Measurements from ENCODE around the gene ZFP36L2. TPM values are rescaled to one million over a fixed set of nuclear protein-coding genes. Genes with fewer than 3 reads are reported as not detected.
A peak's percentile ranks its signal among the peaks of the same experiment; 100 is the strongest.

The ZFP36L2 gene
- polyA plus RNA-seq, 2 of the 4 experiments (the other 2 are of a cell fraction): 10.5 to 17.3 TPM

DNA sequence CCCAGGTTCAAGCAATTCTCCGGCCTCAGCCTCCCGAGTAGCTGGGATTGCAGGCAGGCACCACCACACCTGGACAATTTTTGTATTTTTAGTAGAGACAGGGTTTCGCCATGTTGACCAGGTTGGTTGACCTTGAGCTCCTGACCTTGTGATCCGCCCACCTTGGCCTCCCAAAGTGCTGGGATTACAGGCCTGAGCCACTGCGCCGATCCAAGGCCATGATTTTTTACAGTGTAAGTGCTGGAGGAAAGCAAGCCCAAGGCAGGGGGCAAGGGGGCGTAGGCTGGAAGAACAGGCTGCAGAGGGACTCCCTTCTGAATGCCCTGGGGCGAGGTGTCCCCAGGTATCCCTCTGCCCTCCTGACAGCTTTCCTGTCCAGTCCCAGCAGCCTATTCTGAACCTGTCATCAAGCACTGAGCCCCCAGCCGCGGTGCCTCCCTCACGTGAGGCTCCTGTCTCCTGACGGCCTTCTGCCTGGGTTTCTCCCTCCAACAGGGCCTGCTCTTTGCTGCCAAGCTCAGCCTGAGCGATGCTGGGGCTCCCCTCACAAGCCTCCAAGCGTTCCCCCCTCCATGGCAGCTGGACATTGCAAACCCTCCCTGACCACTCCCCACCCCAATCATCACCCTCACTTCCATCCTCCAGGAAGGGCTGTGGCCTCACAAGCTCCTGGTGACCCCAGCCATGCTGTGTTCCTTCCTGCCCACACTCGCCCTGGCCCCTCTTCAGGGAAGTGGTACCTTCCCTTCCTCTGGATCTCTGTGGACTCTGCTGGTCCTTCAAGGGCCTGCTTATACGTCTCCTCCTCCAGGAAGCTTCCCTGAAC lies 37.6 kb downstream of the ZFP36L2 start:
- FAIRE-seq: no peak
- peak overlapping the region in 1 of 2 experiments; percentile 13; a peak in 1 of 6 replicates for H3K27ac ChIP-seq
- ChIA-PET CTCF (interaction anchor here (0.7 to 1.4 kb wide), 8 partner anchors 9 to 75 kb away, joined by 3 to 10 read pairs (median 4); no protein-coding TSS in a partner anchor), POLR2A (no interaction called here)
- no peak overlapping the region for H3K4me3 ChIP-seq
- no peak overlapping the region for H3K4me2 ChIP-seq
- no peak for ATAC-seq
- no peak for DNase-seq (ENCODE audit: low read depth in 1 of 2, low spot score in 1 of 2)
- H3K4me1 ChIP-seq: peaks cover 43% of the 10 kb centered on the region
- TF ChIP-seq KDM1A (IDR thresholded peaks at IDR 0.05; ENCODE audit: low read depth) (no peak), JUNB (IDR thresholded peaks at IDR 0.05) (no peak), CBX8 (IDR thresholded peaks at IDR 0.05) (no peak), ZFP36 (IDR thresholded peaks at IDR 0.05; ENCODE audit: borderline replicate concordance, partially characterized antibody) (no peak), FOSB (CRISPR knock-in tag; IDR thresholded peaks at IDR 0.05) (no peak), PHF8 (IDR thresholded peaks at IDR 0.05; ENCODE audit: borderline replicate concordance, low read depth) (no peak), ZSCAN20 (CRISPR knock-in tag; IDR thresholded peaks at IDR 0.05) (no peak), RFX5 (IDR thresholded peaks at IDR 0.05) (no peak), JUN (IDR thresholded peaks at IDR 0.05) (no peak), NR3C1 (IDR thresholded peaks at IDR 0.05) (no peak), FOSL2 (IDR thresholded peaks at IDR 0.05) (no peak), FOSL2 (CRISPR knock-in tag; IDR thresholded peaks at IDR 0.05) (no peak), RNF2 (IDR thresholded peaks at IDR 0.05; ENCODE audit: borderline replicate concordance, low read depth) (no peak)
- TF ChIP-seq, protein P1, sequence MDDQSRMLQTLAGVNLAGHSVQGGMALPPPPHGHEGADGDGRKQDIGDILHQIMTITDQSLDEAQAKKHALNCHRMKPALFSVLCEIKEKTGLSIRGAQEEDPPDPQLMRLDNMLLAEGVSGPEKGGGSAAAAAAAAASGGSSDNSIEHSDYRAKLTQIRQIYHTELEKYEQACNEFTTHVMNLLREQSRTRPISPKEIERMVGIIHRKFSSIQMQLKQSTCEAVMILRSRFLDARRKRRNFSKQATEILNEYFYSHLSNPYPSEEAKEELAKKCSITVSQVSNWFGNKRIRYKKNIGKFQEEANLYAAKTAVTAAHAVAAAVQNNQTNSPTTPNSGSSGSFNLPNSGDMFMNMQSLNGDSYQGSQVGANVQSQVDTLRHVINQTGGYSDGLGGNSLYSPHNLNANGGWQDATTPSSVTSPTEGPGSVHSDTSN (IDR thresholded peaks at IDR 0.05): no peak
- no peaks in the 10 kb centered on the region for H3K9me3 ChIP-seq
- 90% methylated on average over 15 of the region's 16 CpGs for WGBS (ENCODE audit: missing lambda C conversion rate)

DNA sequence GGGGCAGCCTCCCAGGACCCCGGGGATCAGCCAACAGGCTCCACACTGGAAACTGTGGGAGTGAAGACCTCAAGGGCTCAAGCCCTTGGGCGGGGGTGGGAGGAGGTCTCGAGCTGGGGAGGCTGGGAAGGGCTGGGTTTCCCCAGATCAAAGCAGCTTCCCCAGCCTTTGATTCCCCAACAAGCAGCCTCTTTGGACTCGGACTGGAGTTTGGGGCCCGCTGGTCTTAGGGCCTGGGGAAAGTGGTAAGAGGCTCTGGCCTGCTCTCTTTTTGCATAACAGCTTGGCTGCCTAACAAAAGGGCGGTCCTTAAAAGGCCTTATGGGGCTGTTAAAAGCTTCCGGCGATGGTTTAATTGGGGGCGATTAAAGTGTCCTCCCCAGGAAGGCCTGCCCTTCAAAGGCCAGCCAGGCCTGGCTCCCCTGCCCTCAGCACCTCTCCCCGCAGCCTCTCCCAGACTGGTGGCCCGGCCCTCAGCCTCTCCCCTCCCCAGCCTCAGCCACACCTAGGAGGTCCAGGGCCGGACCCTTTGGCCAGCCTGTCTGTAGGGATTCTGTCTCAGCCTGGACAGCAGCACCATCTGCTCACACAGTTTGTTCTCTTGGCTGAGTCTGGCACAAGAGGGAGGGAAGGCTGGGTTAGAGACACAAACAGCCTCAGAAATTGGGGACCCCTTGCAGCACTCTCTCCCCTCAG lies 39.6 kb downstream of the ZFP36L2 start:
- H3K9me3 ChIP-seq: no peaks in the 10 kb centered on the region
- no peak overlapping the region for H3K4me2 ChIP-seq
- FAIRE-seq (no peak), ATAC-seq (no peak), DNase-seq (ENCODE audit: low read depth in 1 of 2, low spot score in 1 of 2) (no peak)
- TF ChIP-seq, protein P2, sequence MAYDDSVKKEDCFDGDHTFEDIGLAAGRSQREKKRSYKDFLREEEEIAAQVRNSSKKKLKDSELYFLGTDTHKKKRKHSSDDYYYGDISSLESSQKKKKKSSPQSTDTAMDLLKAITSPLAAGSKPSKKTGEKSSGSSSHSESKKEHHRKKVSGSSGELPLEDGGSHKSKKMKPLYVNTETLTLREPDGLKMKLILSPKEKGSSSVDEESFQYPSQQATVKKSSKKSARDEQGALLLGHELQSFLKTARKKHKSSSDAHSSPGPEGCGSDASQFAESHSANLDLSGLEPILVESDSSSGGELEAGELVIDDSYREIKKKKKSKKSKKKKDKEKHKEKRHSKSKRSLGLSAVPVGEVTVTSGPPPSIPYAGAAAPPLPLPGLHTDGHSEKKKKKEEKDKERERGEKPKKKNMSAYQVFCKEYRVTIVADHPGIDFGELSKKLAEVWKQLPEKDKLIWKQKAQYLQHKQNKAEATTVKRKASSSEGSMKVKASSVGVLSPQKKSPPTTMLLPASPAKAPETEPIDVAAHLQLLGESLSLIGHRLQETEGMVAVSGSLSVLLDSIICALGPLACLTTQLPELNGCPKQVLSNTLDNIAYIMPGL (CRISPR knock-in tag; IDR thresholded peaks at IDR 0.05; ENCODE audit: borderline replicate concordance): no peak
- TF ChIP-seq ZC3H11A (IDR thresholded peaks at IDR 0.05) (no peak), BHLHE40 (IDR thresholded peaks at IDR 0.05; ENCODE audit: low read depth, low read length) (no peak), ZSCAN20 (CRISPR knock-in tag; IDR thresholded peaks at IDR 0.05) (no peak), SREBF2 (IDR thresholded peaks at IDR 0.05) (no peak), POLR2A (IDR thresholded peaks at IDR 0.05; ENCODE audit: low read length) (no peak), HOXB13 (CRISPR knock-in tag; IDR thresholded peaks at IDR 0.05; ENCODE audit: low read depth) (no peak), HDAC2 (IDR thresholded peaks at IDR 0.05) (no peak), EHMT2 (IDR thresholded peaks at IDR 0.05; ENCODE audit: low read depth) (no peak), CBX2 (IDR thresholded peaks at IDR 0.05; ENCODE audit: borderline replicate concordance, low read depth) (no peak), ZFP36 (IDR thresholded peaks at IDR 0.05; ENCODE audit: borderline replicate concordance, partially characterized antibody) (no peak)
- TF ChIP-seq, protein P3, sequence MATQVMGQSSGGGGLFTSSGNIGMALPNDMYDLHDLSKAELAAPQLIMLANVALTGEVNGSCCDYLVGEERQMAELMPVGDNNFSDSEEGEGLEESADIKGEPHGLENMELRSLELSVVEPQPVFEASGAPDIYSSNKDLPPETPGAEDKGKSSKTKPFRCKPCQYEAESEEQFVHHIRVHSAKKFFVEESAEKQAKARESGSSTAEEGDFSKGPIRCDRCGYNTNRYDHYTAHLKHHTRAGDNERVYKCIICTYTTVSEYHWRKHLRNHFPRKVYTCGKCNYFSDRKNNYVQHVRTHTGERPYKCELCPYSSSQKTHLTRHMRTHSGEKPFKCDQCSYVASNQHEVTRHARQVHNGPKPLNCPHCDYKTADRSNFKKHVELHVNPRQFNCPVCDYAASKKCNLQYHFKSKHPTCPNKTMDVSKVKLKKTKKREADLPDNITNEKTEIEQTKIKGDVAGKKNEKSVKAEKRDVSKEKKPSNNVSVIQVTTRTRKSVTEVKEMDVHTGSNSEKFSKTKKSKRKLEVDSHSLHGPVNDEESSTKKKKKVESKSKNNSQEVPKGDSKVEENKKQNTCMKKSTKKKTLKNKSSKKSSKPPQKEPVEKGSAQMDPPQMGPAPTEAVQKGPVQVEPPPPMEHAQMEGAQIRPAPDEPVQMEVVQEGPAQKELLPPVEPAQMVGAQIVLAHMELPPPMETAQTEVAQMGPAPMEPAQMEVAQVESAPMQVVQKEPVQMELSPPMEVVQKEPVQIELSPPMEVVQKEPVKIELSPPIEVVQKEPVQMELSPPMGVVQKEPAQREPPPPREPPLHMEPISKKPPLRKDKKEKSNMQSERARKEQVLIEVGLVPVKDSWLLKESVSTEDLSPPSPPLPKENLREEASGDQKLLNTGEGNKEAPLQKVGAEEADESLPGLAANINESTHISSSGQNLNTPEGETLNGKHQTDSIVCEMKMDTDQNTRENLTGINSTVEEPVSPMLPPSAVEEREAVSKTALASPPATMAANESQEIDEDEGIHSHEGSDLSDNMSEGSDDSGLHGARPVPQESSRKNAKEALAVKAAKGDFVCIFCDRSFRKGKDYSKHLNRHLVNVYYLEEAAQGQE (IDR thresholded peaks at IDR 0.05): no peak
- ChIA-PET POLR2A (no interaction called here), CTCF (interaction anchor here (0.7 to 1.4 kb wide), 4 partner anchors 12 to 61 kb away, joined by 3 to 4 read pairs (median 3); no protein-coding TSS in a partner anchor)
- H3K4me1 ChIP-seq: peaks cover 25% of the 10 kb centered on the region
- H3K27ac ChIP-seq: peak overlapping the region in 1 of 2 experiments; percentile 60; a peak in 4 of 6 replicates
- no peak overlapping the region for H3K4me3 ChIP-seq
- WGBS (ENCODE audit: missing lambda C conversion rate): 94% methylated on average over 9 of the region's 12 CpGs

Data from A549 (cell line).